ENCODE measurements around the gene DLL3.

The DLL3 gene

DNA sequence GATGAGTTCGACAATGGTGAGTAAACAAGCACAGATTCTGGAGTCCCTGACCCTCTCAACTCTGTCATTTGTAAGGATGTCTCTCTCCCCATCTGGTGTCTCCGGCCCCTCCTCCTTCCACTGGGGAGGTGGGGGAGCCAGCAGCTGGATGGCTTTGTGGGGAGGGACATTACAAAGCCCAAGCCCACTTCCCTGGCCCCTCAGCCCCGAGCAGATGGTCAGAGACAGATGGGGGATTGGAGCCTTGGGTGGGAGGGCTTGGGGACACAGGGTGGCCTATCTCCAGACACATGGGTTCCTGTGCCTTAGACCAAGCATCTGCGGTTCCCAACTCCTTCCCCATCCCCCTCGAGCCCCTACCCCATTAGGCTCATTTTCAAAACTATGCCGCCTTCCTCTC is 15.6 kb upstream of the DLL3 start:
- no peak for DNase-seq

DNA sequence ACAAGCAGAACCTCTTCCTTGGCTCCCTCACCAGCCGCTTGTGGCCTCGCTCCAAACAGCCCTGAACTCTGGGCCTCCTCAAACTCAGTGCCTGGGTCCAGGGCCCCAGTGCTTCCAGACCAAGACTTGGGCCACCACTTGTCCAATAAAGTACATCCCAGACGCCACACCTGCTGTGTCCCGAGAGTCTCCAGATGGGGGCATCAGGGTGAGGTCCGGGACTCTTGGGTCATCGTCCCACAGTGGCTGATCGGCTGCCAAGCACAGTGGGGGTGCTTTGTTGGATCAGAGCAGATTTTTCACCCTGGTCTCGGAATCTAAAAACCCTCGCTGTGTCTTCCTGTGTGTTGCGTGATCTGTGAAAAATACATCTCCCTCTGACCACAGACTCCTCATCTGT is 9.0 kb upstream of the DLL3 start:
- no peak for DNase-seq

DNA sequence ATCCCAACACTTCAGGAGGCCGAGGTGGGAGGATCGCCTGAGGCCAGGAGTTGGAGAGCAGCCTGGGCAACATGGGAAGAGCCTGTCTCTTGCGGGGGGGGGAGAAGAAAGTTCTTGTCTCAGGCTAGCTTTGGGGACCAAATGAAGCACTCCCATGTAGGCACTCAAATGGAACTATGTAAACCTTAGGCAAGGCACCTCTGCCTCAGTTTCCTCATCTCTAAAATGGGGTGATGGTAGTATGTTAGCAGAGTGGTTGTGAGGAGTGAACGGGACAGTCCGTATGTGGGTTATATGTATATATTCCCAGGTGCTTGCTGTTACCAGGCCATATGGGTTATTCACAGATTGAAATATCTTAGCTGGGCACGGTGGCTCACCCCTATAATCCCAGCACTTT is 6.5 kb upstream of the DLL3 start:
- no peak for DNase-seq

DNA sequence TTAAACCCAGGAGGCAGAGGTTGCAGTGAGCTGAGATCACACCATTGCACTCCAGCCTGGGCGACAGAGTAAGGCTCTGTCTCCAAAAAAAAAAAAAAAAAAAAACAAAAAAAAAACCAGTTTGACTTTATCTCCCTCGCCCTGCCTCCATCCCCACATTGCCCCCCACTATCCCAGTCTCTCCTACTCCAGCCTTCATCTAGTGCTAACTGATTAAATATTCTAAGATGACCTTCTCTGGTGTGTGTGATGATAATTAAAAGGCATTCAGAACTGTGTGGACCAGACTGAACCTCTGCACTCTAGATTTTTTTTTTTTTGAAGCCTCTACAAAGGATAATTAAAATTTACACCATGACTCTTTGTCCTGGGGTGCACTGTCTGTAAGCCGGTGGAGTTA is 6.0 kb upstream of the DLL3 start:
- no peak for DNase-seq

DNA sequence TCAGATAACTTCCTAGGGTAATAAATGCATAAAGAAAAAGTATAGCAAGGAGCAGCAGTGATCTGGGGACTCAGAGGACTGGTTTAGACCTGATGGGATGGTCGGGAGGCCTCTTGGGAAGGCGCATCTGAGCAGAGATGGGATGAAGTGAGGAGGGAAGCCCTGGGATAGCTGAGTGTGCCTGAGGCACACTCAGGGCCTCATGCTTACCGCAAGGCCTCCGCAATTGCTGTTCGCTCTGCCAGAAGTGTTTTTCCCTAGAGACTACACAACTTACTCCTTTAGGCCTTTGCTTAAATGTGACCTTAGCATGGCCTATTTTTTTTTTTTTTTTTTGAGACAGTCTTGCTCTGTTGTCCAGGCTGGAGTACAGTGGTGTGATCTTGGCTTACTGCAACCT is 4.1 kb upstream of the DLL3 start:
- DNase-seq = no peak

DNA sequence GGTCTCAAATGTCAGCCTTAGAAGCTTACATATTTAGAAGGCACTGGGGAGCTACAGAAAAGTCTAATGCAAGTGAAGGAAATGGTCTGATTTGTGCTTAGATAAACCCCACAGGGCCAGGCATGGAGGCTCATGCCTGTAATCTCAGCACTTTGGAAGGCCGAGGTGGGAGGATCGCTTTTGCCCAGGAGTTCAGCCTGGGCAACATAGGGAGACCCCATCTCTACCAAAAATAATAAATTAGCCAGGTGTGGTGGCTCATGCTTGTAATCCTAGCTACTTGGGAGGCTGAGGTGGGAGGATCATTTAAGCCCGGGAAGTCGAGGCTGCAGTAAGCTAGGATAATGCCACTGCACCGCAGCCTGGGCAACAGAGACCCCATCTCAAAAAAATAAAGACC is 2.7 kb upstream of the DLL3 start:
- no peak for DNase-seq

DNA sequence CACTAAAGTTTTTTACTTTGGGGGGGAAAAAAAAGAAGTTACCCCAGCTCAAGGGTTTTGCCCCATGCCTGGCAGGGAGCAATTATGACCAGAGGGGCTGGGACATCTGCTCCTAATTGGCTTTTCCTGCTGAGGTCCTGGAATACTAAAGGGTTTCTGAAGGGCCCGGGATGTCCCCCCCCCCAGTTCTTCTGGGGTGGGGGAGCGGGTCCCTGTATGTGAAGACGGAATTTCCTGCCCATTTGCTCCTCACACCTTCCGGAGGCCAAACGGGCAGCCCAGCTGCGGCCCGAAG is 1.1 kb upstream of the DLL3 start:
- no peak for DNase-seq

DNA sequence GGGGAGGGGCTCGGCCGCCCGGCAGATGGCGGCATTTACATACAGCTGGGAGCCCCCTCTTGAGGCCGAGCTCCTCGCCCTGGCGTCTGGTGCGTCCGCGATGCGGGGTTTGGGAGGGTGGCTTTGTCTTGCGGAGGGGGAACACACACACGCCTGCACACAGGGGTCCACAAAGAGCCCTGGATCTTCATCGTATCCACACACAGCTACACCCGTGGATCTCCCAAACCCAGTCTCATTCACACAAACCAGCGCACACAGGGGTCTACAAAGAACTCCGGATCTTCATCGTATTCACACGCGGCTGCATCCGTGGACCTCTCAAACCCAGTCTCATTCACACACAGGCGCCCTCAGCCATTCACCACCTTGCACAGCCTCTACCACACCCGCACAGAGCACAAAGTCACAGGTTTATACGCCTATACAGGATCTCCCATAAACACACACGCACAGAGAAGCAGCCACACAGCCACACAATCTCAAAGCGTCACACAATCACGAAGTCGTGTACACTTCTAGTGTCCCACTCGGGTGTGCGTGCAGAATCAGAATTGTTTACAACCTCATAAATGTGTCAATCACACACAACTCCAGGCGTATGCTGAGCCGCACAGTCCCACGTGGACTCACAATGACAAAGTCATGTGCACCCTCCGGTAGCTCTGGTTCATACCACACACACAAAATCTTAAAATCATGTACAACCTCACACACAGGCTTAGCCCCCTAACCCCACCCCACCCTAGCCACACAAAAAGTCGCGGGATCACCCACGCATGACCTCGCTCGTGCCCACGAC is 550 bp upstream of the DLL3 start:
- no peak for DNase-seq

DNA sequence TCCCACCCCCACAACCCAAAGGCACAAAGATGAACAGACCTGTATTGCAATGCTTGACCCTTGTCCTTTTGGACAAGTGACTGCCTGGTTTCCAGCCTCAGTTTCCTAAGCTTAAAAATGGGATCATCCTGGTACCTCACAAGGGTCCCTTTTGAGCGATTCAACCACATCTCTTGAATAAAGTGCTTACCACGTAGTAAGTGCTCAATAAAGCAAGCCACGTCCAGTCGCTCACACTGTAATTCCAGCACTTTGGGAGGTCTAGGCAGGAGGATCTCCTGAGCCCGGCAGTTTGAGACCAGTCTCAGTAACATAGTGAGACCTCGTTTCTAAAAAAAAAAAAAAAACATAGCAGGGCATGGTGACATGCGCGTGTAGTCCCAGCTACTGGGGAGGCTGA is 1.2 kb downstream of the DLL3 start:
- DNase-seq = no peak

DNA sequence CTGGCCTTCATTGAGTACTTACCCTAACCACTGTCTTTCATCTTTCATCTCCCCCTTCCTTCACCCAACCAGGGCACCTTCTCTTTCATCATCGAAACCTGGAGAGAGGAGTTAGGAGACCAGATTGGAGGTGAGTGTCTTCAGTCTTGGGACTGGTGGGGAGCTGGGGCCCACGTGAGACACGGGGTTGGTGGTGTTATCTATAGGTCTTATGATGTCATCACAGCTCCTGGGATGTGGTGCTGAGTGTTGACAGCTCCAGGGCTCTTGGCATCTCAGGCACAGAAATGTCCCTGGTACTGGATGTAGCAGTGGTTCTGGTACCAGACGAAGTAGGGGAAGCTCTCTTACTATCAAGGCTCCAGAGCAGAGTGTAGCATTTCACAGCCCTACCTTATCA is 1.8 kb downstream of the DLL3 start:
- DNase-seq = no peak

DNA sequence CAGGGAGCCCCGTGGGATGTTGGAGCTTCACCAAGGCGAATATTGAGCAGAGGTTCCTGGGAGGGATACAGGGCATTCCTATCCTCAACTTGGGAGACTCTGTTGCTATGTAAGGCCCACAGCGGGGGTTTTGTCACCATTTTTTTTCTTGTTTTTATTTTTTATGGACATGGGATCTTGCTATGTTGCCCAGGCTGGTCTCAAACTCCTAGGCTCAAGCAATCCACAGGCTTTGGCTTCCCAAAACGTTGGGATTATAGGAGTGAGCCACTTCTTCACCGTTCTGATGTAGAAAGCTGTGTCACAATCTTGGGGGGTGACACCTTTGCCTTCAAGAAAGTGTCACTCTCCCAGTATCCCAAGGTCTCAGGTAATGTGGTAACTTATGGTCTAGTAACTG is 2.6 kb downstream of the DLL3 start:
- no peak for DNase-seq

DNA sequence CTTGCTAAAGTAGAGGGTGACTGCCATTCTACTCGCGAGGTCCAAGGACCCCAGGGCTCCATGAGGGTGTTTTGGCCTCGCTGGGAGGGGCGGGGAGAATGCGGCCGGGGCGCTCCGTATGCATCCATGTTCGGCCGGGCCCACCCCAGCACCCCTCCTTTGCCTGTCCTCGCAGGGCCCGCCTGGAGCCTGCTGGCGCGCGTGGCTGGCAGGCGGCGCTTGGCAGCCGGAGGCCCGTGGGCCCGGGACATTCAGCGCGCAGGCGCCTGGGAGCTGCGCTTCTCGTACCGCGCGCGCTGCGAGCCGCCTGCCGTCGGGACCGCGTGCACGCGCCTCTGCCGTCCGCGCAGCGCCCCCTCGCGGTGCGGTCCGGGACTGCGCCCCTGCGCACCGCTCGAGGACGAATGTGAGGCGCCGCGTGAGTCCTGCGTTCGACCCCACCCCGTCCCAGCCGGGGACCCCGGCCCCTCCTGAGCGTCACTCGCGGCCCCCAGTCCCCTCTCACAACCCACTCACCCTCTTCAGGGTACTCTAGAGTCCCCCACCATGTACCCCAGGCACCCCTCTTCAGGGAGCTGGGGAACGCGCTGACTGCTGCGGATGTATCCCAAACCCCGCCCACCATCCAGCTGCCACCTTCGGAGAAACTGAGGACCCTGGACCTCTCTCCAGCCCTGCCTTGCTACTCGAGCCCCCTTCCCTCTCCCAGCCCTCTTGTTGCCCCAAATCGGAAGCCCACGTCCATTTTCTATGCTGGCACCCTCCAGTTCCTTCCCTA is 4.1 kb downstream of the DLL3 start:
- peak; percentile 74 to 88 for DNase-seq

DNA sequence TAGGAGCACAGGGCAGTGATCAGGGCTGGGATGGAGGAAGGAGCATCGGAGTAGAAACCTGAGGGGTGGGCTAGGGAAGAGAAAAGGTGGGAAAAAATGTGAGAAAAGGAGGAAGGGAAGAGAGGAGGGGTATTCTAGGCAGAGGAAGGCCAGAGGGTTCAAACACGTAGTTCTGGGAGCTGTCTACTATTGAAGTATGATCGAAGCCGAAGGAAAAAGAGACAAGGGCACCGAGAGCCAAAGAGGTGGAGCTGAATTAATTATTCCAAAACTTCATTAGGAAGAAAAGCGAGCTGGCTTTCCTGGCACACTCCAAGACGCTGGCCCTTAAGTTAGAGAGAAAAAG is 7.8 kb downstream of the DLL3 start:
- DNase-seq = no peak

DNA sequence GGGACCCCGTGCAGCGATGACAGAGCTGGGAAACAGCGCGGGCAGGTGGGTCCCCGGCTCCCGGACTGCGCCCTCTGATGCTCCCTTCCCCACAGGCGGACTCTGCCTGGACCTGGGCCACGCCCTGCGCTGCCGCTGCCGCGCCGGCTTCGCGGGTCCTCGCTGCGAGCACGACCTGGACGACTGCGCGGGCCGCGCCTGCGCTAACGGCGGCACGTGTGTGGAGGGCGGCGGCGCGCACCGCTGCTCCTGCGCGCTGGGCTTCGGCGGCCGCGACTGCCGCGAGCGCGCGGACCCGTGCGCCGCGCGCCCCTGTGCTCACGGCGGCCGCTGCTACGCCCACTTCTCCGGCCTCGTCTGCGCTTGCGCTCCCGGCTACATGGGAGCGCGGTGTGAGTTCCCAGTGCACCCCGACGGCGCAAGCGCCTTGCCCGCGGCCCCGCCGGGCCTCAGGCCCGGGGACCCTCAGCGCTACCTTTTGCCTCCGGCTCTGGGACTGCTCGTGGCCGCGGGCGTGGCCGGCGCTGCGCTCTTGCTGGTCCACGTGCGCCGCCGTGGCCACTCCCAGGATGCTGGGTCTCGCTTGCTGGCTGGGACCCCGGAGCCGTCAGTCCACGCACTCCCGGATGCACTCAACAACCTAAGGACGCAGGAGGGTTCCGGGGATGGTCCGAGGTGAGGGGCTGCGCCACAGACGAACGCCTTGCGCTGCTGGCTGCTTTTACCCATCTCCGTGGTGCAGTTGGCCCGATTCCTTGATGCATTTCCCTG is 8.4 kb downstream of the DLL3 start:
- peak; percentile 53 to 54 for DNase-seq

DNA sequence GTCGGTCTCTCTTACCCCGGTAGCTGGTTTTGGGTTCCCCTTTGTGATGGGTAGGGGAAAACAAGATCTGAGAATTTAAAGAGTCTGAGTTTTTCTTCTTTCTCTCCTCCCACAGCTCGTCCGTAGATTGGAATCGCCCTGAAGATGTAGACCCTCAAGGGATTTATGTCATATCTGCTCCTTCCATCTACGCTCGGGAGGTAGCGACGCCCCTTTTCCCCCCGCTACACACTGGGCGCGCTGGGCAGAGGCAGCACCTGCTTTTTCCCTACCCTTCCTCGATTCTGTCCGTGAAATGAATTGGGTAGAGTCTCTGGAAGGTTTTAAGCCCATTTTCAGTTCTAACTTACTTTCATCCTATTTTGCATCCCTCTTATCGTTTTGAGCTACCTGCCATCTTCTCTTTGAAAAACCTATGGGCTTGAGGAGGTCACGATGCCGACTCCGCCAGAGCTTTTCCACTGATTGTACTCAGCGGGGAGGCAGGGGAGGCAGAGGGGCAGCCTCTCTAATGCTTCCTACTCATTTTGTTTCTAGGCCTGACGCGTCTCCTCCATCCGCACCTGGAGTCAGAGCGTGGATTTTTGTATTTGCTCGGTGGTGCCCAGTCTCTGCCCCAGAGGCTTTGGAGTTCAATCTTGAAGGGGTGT is 9.1 kb downstream of the DLL3 start:
- no peak for DNase-seq

DNA sequence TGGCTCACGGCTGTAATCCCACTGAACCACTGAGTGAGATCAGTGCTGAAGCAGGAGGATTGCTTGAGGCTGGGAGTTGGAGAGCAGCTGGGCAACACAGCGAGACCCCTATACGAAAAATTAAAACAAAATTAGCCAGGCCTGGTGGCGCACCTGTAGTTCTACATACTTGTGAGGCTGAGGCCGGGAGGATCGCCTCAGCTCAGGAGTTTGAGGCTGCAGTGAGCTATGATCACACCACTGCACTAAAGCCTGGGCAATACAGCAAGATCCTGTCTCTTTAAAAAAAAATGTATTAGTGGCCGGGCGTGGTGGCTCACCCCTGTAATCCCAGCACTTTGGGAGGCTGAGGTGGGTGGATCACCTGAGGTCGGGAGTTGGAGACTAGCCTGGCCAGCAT is 9.9 kb downstream of the DLL3 start:
- DNase-seq = no peak

DNA sequence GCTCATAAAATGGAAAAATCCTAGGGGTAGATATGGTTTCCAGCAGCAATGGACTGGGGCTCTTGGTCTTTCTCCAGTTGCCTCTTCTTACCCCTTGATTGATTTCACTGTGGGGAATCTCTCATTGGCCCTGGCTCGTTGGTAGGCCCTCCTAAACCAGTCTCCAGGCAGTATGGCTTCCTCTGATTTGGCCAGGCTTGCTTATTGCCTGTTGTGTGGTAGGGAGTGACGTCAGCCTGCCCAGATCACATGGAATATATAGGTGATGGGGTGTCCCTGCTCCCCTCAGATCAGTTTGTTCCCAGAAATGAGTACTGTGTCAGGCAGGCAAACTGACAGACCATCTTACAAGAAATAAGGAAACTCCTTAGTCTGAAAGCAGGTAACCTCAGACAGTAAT is 10.5 kb downstream of the DLL3 start:
- DNase-seq = no peak

DNA sequence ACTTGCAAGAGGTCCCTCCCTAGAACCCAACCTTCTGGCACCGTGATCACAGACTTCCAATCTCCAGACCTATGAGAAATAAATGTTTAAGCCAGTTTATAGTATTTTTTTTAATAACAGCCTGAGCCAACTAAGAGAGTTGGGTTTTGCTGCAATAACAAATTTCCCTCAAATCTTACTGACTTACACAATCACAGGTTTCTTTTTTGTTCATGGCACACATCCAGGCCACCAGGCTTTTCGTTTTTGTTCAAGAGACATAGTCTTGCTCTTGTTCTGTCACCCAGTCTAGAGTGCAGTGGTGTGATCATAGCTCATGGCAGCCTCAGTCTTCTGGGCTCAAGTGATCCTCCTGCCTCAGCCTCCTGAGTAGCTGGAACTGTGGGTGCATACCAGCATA is 14.2 kb downstream of the DLL3 start:
- DNase-seq = no peak

DNA sequence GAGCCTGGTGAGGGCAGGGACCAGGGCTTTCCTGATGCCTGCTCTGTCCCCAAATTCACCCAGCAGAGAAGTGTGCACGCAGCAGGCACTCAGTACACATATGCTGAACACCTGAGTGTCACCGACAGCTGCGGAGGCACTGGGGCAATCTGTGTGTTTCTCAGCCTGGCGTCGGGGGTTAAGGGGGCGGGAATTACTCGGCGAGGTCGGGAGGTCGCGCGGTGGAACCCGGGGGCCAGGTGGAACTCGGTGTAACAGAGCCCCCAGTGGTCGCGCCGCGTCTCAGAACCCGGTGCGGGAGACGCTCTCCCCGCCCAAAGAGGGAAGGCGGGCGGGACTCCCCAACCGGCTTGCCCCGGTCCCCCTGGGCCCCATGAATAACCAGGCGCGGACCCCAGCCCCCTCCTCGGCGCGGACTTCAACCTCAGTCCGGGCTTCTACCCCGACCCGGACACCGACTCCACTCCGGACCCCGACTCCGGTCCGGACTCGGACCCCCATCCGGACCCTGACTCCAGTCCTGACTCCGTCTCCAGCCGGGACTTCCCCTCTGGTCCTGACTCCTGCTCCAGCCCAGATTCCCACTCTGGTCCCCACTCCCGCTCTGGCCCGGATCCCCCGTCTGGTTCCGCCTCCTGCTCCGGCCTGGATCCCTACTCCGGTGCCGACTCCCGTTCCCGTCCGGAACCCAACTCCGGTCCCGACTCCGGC is 16.2 kb downstream of the DLL3 start, which contains the start of gene SELENOV:
SELENOV (plus strand) TSS at position 300 of the 711 bp plus-strand sequence; CDS start at position 374, 74 bp downstream.
- DNase-seq = no peak

DNA sequence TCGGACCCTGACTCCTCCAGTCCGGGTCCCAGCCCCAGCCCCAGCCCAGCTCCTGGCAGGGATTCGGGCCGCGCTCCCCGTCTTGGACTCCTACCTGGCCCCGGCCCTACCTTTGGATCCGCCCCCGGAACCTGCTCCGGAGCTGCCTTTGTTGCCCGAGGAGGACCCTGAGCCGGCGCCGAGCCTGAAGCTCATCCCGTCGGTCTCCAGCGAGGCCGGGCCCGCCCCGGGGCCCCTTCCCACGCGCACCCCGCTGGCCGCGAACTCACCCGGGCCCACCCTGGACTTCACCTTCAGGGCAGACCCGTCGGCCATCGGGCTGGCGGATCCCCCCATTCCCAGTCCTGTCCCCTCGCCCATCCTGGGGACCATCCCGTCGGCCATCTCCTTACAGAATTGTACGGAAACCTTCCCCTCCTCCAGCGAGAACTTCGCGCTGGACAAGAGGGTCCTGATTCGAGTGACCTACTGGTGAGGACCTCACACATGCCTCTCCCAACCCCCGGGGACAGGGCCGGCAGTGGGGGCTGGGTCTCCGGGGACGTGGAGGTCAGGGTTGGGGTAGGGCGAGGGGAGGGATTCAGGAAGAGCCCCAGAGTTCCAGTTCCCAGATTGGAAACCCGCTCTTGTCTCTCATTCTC is 16.9 kb downstream of the DLL3 start:
- DNase-seq = no peak

DNA sequence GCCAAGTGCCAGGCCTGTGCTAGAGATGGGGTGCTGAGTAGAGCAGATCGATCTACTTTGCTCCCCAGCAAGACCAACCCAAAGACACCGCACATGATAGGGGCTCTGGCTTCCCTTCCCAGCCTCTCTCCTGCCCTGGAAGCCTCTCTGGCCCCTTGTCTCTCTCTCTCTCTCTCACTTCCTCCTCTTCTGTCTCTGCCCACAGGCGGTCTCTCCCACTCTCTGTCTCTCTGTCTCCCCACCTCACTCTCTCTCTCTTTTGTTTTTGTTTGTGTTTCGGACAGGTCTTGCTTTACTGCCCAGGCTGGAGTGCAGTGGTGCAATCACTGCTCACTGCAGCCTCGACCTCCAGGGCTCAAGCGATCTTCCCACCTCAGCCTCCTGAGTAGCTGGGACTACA is 17.5 kb downstream of the DLL3 start:
- DNase-seq = no peak

DNA sequence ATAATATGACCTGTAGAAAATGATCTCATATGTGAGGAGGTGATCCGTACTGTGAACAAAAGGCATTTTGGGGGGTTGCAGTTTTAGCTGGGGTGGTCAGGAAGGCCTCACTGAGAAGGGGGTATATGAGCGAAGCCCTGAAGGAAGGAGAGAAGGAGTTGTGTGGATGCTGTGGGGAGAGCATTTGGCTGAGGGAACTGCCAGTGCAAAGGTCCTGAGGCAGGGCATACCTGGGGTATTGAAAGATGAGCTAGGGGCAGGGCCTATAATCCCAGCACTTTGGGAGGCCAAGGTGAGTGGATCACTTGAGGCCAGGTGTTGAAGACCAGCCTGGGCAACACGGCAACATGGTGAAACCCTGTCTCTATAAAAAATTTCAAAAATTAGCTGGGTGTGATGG is 18.7 kb downstream of the DLL3 start:
- no peak for DNase-seq
